GM21576 (cell line): ENCODE measurements around the gene HRH1.
"Not testable (repeated sequence)": the region's sequence is repeated elsewhere in the genome, so short reads cannot be mapped to it uniquely, and the experiment has no call there.

Experiments
- ATAC-seq: cut with Tn5 transposase; IDR thresholded peaks from one replicate; pipeline ENCODE4 v1.9.1; 2021; ENCODE audit warnings: mild to moderate bottlenecking, moderate library complexity; ENCODE audit not compliant: unreplicated experiment

HRH1 gene

DNA sequence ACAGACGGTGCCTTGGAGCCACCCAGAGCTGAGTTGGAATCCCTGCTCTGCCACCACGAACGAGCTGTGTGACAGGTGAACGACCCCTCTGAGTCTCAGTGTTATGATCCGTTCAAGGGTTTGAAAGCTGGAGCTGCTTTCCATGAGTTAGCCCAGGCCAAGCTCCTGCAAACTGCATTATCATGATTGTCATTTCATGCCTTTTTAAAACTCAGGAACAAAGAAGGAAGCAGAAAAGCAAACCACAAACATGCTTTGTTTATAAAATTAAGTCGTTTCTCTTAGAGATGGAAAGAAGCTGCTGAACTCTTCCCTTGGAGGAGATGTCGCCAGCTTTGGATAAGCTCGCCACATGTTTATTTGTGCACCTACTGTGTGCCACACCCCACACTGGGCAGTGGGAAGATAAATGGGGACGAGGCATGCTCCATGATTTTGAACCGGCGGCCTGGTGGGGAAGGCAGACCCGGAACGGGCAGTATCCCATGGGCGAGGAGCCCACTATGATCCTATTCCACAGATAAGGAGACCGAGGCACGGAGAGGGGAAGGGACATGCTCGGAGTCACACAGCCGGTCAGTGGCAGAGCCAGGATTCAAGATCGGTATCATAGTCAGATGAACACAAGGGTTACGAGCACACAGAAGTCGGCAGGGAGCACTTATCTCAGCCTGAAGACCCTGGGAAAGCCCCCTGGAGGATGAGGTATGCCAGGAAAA, 15.9 kb downstream of the HRH1 start:
- ATAC-seq, result no peak

GRCh38 chr3:11172096-11172690, 17.9 kb downstream of the HRH1 start:
- no peak for ATAC-seq

DNA sequence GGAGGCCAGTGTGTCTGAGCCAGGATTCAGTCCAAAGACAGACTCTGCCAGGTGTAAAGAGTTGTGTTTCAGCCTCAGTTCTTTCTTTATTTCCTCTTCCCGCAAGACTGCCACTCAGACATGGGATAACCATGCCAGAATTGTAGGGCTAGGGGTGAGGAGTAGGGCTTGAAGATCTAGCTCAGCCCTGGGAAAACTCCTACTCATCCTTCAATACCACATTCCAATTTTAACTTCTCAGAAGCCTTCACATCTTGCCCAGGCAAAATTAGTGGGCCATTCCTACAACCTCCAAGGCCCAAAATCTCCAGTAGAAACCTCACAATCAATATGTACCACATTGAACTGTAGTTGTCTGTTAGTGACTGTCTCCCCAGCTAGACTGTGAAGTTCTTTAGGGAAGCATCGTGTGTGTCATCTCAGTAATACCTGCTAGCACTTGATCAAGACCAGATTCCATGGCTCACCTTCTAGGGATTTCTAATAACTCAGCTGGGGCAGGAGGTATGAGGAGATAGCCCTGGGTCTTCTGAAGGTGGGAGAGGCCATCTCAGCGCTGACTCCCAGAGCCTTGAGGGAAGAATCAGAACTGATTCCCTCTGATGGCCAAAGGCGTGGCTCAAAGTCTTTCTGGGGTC, 19.7 kb downstream of the HRH1 start:
- no peak for ATAC-seq

- ATAC-seq, result no peak
Observed at GRCh38 chr3:11178421-11178820, 24.1 kb downstream of the HRH1 start.

- ATAC-seq, result not testable (repeated sequence)
Observed at GRCh38 chr3:11184328-11184969, 30.2 kb downstream of the HRH1 start.

GRCh38 chr3:11185144-11185543, 30.9 kb downstream of the HRH1 start:
- ATAC-seq, result no peak

GRCh38 chr3:11185564-11186317, 31.4 kb downstream of the HRH1 start:
- no peak for ATAC-seq

DNA sequence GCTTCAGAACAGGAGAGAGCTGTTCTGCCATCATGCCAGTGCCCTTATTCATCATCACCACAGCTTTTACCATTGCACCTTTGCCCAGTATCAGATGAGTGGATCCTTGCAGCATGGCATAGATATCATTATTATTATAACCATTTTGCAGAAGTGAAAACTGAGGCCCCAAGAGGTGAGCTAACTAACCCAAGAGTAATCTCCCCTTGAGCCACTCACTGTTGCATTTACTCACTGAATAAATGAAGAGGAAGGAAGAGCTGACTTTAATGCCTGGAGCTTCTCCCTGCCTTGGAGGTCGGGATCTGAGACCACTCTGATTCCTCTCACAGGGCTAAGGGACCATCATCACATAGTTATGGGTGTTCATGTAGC, 32.0 kb downstream of the HRH1 start:
- no peak for ATAC-seq

GRCh38 chr3:11186771-11187191, 32.5 kb downstream of the HRH1 start:
- no peak for ATAC-seq

DNA sequence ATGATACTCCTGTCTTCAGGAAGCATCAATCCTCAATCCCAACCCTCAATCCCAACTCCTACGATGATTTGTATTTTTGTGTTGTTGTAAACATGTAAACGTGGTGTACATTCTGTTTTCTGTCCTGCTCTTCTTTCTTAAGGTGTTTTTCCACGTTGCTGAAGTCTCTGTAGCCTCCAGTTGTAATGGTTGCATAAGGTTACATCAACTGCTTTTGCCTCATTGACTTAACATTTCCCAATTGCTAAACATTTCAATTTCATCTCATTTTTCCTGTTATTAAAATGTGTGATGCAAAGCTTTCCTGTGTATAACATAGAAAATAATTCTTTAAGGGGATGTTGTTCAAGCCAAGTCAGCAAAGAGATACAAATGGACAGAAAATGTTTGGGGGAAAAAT, 33.4 kb downstream of the HRH1 start:
- ATAC-seq, result no peak

GRCh38 chr3:11188231-11188630, 33.9 kb downstream of the HRH1 start:
- ATAC-seq, result no peak

GRCh38 chr3:11195201-11195600, 40.9 kb downstream of the HRH1 start:
- ATAC-seq, result no peak

- ATAC-seq, result no peak
Observed at GRCh38 chr3:11195721-11196332, 41.5 kb downstream of the HRH1 start.

DNA sequence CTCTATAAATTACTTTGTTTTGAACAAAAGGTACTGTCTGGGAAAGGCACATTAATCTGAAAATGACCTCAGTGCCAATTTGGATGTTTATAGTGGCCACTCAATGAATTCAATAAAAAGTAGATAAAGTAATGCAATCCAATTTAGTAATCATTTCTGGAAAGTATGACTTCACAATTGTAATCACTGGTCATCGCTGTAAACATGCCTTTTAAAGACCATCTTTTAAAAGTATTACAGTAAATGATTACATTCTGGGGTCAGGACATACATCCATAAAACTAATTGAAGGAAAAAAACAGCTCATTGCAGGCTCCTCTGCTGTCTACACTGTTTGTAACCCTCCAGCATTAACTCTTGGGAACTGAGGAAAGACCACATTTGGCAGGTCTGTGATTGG, 43.2 kb downstream of the HRH1 start:
- ATAC-seq, result no peak

DNA sequence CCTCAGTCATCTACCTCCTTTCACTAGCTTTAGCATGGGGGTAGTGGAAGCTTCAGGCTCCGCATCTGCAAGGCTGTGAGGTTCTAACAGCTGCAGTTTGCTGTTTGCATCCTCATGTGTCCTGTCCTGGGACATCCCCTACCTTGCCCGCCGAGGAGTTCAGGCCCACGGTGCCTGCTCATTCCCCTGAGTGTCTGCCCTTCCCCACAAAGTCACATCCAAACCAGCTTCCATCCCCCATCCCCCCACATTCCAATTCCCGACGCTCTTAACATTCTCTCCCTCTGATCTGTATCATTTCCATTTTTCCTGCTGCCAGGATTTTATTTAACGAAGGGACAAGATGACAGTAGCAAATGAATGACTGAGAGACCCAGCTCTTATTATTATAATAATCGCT, 43.8 kb downstream of the HRH1 start:
- no peak for ATAC-seq

- no peak for ATAC-seq
Observed at GRCh38 chr3:11198495-11198894, 44.2 kb downstream of the HRH1 start.

GRCh38 chr3:11199902-11200845, 45.9 kb downstream of the HRH1 start:
- no peak for ATAC-seq

DNA sequence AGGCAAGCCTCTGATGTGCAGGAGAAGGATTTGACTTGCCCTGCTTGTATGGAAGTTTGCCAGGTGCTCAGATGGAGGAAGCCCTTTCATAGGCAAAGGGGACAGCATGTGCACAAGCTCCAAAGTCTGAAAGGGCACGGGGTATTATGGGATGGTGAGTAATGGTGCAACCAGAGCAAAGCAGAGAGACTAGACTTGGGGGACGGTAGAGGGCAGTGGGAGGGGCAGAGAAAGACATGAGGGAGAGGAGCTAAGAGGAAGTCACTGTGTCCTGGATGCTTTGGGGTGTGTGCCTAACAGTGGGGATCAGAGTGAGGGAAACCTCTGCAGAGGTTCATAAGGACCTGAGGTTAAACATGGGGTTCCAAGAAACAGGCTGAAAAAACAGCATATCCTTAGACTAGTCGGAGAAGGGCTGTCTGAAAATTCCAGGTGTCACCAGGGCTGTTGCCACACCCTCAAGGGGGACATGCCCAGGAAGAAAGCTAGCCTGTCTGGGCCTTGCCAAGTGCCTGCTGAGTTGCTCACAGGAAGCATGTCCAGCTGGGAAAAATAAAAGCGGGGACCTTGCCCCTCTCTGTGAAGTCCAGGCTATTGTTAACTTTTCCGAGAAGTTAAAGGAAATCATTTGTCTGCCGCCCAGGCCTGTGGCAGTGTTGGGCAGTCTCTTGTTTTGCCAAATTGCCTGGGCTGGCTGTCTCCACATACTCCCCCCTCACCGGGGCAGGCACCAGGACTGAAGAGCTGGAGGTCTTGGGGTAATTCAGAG, 47.1 kb downstream of the HRH1 start:
- no peak for ATAC-seq

DNA sequence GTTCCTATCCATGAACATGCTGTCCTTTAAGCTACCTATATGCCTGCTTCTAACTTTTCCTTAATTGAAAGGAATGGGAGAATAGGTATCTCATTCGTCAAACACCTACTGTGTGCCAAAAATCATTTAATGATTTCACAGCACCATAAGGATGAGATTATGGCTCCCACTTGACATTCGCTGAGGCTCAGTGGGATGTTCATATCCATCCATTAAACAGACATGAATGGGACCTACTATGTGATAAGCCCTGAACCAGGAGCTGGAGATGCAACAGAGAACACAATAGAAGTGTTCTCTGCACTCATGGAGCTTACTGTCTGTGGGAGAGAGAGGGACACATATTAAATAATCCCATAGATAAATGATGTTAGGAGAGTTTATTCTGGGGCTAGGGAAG, 49.7 kb downstream of the HRH1 start:
- ATAC-seq, result no peak
